Bone marrow (tissue), 2 donors: Measurements from ENCODE around the gene RPS8.
"Not testable (repeated sequence)": the region's sequence is repeated elsewhere in the genome, so short reads cannot be mapped to it uniquely, and the experiment has no call there.

Source experiments
- DNase-seq, 2 donors: peaks; one replicate each; lab custom pipeline; 2025; lab: John Stamatoyannopoulos, UW

RPS8 gene

GRCh38 chr1:44775078-44775929 is at the start of gene RPS8:
Gene RPS8 (plus strand): TSS chr1:44775540. CDS start chr1:44775597, 57 bp downstream.
- peak; percentile 69 to 94 for DNase-seq

- DNase-seq: peak; percentile 72 to 94
Observed at GRCh38 chr1:44730741-44731512, 44.4 kb upstream of the RPS8 start, which contains the start of gene RNU5D-1. Gene RNU5D-1 (minus strand): TSS chr1:44731170.

GRCh38 chr1:44733365-44733764 is 42.0 kb upstream of the RPS8 start:
- DNase-seq: no peak

- DNase-seq: no peak
Observed at GRCh38 chr1:44733784-44734183, 41.6 kb upstream of the RPS8 start.

DNA sequence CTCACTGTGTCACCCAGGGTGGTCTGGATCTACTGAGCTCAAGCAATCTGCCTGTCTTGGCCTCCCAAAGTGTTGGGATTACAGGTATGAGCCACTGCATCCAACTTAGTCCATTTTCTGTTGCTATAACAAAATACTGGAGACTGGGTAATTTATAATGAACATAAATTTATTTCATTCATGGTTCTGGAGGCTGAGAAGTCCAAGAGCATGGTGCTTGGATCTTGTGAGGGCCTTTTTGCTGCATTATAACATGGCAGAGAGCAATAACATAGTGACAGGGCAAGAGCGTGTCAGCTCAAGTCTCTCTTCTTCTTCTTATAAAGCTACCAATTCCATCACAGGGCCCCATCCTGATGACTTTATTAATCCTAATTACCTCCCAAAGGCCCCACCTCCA is 39.3 kb upstream of the RPS8 start:
- no peak for DNase-seq

DNA sequence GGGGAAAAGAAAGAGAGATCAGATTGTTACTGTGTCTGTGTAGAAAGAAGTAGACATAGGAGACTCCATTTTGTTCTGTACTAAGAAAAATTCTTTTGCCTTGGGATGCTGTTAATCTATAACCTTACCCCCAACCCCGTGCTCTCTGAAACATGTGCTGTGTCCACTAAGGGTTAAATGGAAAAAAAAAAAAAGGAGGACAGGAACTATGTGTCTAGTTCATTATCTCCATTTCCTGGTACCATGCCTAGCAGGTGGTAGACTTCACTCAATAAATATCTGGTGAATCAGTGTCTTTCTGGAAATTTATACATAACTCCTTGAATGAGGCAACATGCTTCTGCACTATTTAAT is 36.4 kb upstream of the RPS8 start:
- not testable (repeated sequence) for DNase-seq

- DNase-seq: peak; percentile 78 to 96
Observed at GRCh38 chr1:44739307-44740178, 35.8 kb upstream of the RPS8 start, which contains the start of gene KIF2C. Gene KIF2C (plus strand): TSS chr1:44739837. CDS start chr1:44739933, 96 bp downstream.

DNA sequence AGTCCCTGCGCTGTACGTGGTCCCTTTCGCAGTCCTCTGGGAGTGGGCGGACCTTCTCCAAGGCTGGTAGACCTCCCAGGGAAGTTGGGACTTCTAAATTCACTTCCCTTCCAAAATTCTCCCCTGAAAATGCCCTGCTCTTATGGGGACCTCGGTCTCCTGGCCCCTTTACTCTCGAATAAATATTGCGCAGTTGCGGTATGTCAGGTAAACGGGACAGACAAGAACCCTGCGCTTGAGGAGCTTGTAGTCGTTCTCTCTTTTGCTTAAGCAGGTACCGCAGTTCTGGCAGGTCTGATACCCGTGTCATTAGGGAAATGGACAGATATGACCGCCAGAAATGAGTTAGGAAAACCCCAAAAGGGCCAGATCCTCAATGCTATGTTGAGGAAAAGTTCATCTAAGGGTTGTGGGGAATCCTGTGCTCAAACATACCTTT is 35.1 kb upstream of the RPS8 start:
- no peak for DNase-seq

GRCh38 chr1:44743211-44743610 is 32.1 kb upstream of the RPS8 start:
- DNase-seq: no peak

DNA sequence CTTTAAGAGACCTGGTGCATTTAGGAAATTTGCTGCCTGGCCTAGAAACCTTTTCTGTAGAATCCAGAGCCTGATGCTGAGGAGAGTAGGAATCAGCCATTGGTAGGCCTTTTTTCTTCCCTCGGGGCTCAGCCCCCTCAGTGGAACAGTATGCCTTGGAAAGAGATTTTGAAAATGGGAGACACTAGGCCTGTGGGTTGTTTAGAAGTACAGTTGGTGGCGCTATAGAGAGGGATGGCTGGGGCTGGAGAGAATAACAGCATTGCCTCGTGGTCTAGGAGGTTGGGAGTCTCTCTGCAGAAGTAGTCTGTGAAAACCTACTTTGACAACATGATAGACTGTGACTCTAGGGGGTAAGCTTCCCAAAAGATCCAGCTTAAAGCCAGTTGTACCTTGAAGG is 27.5 kb upstream of the RPS8 start:
- no peak for DNase-seq

DNA sequence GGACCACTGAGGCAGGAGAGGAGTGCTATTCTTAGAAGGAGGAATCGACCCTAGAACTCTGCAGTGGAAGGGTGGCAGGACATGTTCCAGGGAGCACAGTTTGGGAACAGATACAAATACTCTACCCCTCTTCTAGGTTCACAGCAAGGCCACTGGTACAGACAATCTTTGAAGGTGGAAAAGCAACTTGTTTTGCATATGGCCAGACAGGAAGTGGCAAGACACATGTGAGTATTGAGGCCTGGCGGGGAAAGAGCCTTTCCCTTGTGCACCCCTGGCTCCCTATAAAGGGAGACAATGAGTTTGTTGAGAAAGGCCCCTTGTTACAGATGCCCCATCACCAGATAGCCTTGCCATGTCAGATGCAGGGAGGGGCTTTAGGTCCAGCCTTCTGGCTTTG is 17.9 kb upstream of the RPS8 start:
- DNase-seq: no peak

GRCh38 chr1:44759077-44759476 is 16.3 kb upstream of the RPS8 start:
- DNase-seq: no peak

- no peak for DNase-seq
Observed at GRCh38 chr1:44760876-44761275, 14.5 kb upstream of the RPS8 start.

- not testable (repeated sequence) for DNase-seq
Observed at GRCh38 chr1:44766421-44766820, 8.9 kb upstream of the RPS8 start.

DNA sequence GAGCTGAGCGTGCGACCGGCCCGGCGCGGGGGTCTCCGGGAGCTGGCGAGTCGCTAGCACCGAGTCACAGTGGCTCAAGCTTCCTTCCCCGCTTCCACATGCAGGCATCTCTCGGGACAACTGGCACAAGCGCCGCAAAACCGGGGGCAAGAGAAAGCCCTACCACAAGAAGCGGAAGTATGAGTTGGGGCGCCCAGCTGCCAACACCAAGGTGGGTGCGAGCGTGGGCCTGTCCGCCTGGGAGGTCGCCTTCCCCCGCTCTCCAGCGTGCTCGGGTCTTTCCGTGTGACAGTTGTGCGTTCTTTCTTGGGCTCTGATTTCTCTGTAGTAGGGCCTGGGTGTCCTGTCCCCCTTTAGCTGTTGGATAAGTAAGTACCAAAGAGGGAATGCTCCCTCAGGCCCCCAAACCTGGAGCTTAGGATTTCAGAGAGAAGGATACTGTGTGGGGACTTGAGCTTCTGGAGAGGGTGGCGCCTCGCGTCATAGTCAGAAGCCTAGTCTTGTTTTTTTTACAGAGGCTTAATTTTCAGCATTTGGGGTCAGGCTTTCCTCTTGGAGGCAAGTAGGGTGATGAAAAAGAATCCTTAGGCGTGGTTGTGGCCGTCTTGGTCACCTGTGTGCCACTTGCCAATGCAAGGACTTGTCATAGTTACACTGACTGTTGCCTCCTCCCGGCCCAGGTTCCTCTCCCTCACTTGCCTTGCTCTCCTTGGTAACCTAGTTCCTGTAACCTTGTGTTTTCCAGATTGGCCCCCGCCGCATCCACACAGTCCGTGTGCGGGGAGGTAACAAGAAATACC is 790 bp downstream of the RPS8 start:
- DNase-seq: peak in 1 of 2 donors; percentile 3

GRCh38 chr1:44776730-44777068 is 1.4 kb downstream of the RPS8 start:
- DNase-seq: no peak

DNA sequence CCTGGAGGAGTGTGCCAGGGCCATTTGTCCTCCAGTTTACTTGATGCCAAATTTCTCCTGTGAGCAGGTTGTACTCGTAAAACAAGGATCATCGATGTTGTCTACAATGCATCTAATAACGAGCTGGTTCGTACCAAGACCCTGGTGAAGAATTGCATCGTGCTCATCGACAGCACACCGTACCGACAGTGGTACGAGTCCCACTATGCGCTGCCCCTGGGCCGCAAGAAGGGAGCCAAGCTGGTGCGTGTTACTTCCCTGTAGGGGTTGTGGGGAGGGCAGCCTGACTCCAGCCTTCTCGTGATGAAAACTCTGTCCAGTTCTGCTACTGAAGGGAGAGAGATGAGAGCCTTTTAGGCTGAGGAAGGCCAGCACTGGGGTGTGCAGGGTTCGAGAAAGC is 2.2 kb downstream of the RPS8 start:
- no peak for DNase-seq

GRCh38 chr1:44777969-44778635 is 2.8 kb downstream of the RPS8 start:
- no peak for DNase-seq

GRCh38 chr1:44778705-44779576 is 3.6 kb downstream of the RPS8 start:
- DNase-seq: no peak
